Kidney (tissue), 14 donors: ENCODE measurements around the gene PMPCA. TPM values are rescaled to one million over a fixed set of nuclear protein-coding genes. Genes with fewer than 3 reads are reported as not detected.

Source experiments
- DNase-seq, 5 donors: peaks; one replicate each; pipeline ENCODE4 v3.0.0-alpha.2; 2013 to 2020
- FAIRE-seq: peaks from 2 replicates; lab custom pipeline; 2012; peaks lifted over from hg19 to GRCh38; lab: Jason Lieb, UNC
- H3K27ac ChIP-seq, 2 donors: one replicate each; pipeline ENCODE4 v1.7.0; 2013; ENCODE audit warnings: low read depth in 2 of 2, low read length in 2 of 2, inconsistent platforms in 1 of 2
- H3K27me3 ChIP-seq: one replicate; pipeline ENCODE4 v1.7.1; 2013; ENCODE audit warnings: low read length, inconsistent platforms; ENCODE audit not compliant: control insufficient read depth, insufficient read depth
- H3K36me3 ChIP-seq, 3 donors: one replicate each; pipeline versions ENCODE4 v1.7.0 to v1.7.1; 2013; ENCODE audit warnings: low read length in 3 of 3, control low read depth in 1 of 3, inconsistent platforms in 1 of 3; ENCODE audit not compliant: insufficient read depth in 3 of 3, control insufficient read depth in 2 of 3
- H3K4me1 ChIP-seq, 3 donors: one replicate each; pipeline versions ENCODE4 v1.7.0 to v1.7.1; 2013; ENCODE audit warnings: low read length in 3 of 3, inconsistent platforms in 1 of 3, low read depth in 1 of 3; ENCODE audit not compliant: control insufficient read depth in 2 of 3, insufficient read depth in 2 of 3
- H3K4me3 ChIP-seq, 3 donors: one replicate each; pipeline versions ENCODE4 v1.7.0 to v1.8.1; 2013; ENCODE audit warnings: low read length in 3 of 3, control low read depth in 1 of 3, inconsistent platforms in 1 of 3
- H3K9ac ChIP-seq, 3 donors: one replicate each; pipeline versions ENCODE4 v1.7.0 to v1.7.1; 2013; ENCODE audit warnings: low read length in 3 of 3, control low read depth in 1 of 3, inconsistent platforms in 1 of 3
- H3K9me3 ChIP-seq, 3 donors: one replicate each; pipeline versions ENCODE4 v1.7.0 to v1.7.1; 2013; ENCODE audit warnings: low read length in 3 of 3, control low read depth in 1 of 3, inconsistent platforms in 1 of 3; ENCODE audit not compliant: control insufficient read depth in 2 of 3, insufficient read depth in 1 of 3
- CTCF ChIP-seq: IDR thresholded peaks from 3 replicates; pipeline ENCODE4 v1.5.1; 2012; ENCODE audit warnings: mild to moderate bottlenecking, moderate library complexity, borderline replicate concordance; ENCODE audit not compliant: insufficient read depth; ENCODE audit errors: extremely low read depth
- intact Hi-C: fragments of 100-400 bp; cut with DNase I; formaldehyde crosslinking; loops from one replicate; pipeline ENCODE4 v1.11.1; 2022
- polyA plus RNA-seq: library from polyadenylated mRNA; stranded (reverse); fragments of 350-450 nt; fragmentation: Illumina TruSeq; extraction: RNeasy Lipid Tissue Mini Kit (QIAGEN cat#74804); gene quantifications from one replicate; pipeline ENCODE4 v1.2.3, GENCODE V29; 2014; ENCODE audit warnings: low read depth, low replicate concordance; ENCODE audit not compliant: insufficient read depth
- total RNA-seq: library from RNA; stranded (reverse); fragmentation: NEBNext Ultra II Directional; extraction: Animal tissue kit (Norgen Biotek cat#: 25700); gene quantifications from one replicate; pipeline ENCODE4 v1.2.1, GENCODE V29; 2021
- donor health status: control.
- donor health status: control.
- donor health status: control.
- donor health status: control.
- donor health status: control.
- donor health status: DM: yes; HTN: yes; CAD: no.
- donor health status: Normal renal cell carcinoma (clear cell type).

Gene PMPCA
- total and polyA plus RNA-seq, 2 donors from 2014 or later, result 45.6 to 50.1 TPM

- Histone ChIP-seq H3K27me3 (no peaks in the 10 kb centered on the region), H3K36me3 (peaks cover 0 to 78% (median 60%) of the 10 kb centered on the region in 3 donors), H3K4me1 (no peaks in the 10 kb centered on the region), H3K4me3 (no peak overlapping the region), H3K9ac (no peak overlapping the region), H3K27ac (no peak overlapping the region), H3K9me3 (no peaks in the 10 kb centered on the region)
- no peak for TF ChIP-seq CTCF
- no peak for FAIRE-seq
- no peak for DNase-seq
- intact Hi-C loops, result no loop called here
Measured at GRCh38 chr9:136459425-136459824, 49.0 kb downstream of the PMPCA start.

DNA sequence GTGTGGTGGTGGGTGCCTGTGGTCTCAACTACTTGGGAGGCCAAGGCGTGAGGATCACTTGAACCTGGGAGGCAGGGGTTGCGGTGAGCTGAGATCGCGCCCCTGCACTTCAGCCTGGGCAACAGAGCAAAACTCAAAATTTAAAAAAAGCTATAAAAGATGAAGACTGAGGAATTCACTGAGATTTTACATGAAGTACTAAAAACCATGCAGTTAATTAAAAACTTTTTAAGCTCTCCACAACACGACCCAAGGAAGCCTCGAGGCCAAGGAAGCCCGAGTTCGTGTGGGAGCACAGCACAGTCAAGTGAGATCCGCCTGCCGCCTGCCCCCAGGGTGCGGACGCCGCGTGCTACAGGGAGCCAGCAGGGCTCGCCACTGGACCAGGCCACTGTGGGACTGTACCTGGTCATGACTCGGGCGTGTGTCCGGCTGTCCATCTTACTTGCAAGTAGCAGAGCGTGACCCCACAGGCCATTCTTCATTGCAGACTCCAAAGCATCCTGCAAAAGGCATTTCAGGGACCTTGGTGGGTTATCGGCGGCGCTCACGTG lies 50.4 kb downstream of the PMPCA start:
- intact Hi-C loops, result no loop called here
- FAIRE-seq (no peak), DNase-seq (peak in 1 of 5 donors; percentile 69)

DNA sequence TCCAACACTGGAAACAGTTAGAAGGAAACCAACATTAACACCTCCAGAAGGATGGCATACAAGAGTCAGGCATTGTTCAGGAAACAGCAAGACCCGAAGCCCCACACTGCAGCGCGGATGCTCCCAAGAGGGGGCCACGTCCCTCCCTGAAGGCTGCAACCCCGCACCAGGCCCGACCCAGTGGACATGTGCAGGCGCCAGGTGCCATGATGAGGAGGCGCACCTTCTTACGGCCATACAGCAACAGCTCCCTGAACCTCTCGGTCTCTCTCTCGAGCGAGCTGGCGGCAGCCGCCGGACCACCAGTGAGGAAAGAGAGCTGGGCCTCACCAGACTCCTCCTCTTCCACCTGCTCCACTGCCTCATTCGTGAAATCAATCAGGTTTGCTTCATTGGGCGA lies 52.2 kb downstream of the PMPCA start:
- Histone ChIP-seq H3K27ac (no peak overlapping the region), H3K9ac (no peak overlapping the region), H3K4me3 (no peak overlapping the region), H3K4me1 (no peaks in the 10 kb centered on the region), H3K9me3 (no peaks in the 10 kb centered on the region), H3K36me3 (peaks cover 0 to 71% (median 52%) of the 10 kb centered on the region in 3 donors), H3K27me3 (no peaks in the 10 kb centered on the region)
- TF ChIP-seq CTCF, result no peak
- intact Hi-C loops, result no loop called here
- FAIRE-seq, result no peak
- DNase-seq, result no peak

More for the DNA sequence above, 50.4 kb downstream of the PMPCA start:
- H3K9me3 ChIP-seq, result no peaks in the 10 kb centered on the region
- peaks cover 0 to 73% (median 56%) of the 10 kb centered on the region in 3 donors for H3K36me3 ChIP-seq
- TF ChIP-seq CTCF, result no peak
- H3K27me3 ChIP-seq, result no peaks in the 10 kb centered on the region
- no peaks in the 10 kb centered on the region for H3K4me1 ChIP-seq
- H3K27ac ChIP-seq, result no peak overlapping the region
- no peak overlapping the region for H3K4me3 ChIP-seq
- no peak overlapping the region for H3K9ac ChIP-seq

- H3K9me3 ChIP-seq, result no peaks in the 10 kb centered on the region
- H3K4me3 ChIP-seq, result no peak overlapping the region
- intact Hi-C loops, result no loop called here
- H3K36me3 ChIP-seq, result peaks cover 0 to 70% (median 51%) of the 10 kb centered on the region in 3 donors
- no peak overlapping the region for H3K9ac ChIP-seq
- H3K27me3 ChIP-seq, result no peaks in the 10 kb centered on the region
- TF ChIP-seq CTCF, result no peak
- DNase-seq (no peak), FAIRE-seq (no peak)
- H3K4me1 ChIP-seq, result no peaks in the 10 kb centered on the region
- H3K27ac ChIP-seq, result no peak overlapping the region
Measured at GRCh38 chr9:136463578-136463977, 53.1 kb downstream of the PMPCA start.
